BLaER1 treated with 17β-estradiol and CSF1 and Interleukin-3, amounts not matched to agents 10 nM and 100 nM (cell line): Measurements from ENCODE around the gene TRMT6.

Source experiments
- H3K27ac ChIP-seq, 11 experiments: shearing (Covaris generic); formaldehyde crosslinking; 2 replicates each; pipeline ENCODE4 v1.8.1; 2022
- H3K27me3 ChIP-seq, 11 experiments: shearing (Covaris generic); formaldehyde crosslinking; 2 replicates each; pipeline ENCODE4 v1.8.1; 2022
- H3K36me3 ChIP-seq, 11 experiments: shearing (Covaris generic); formaldehyde crosslinking; 2 replicates each; pipeline ENCODE4 v1.8.1; 2022
- H3K4me1 ChIP-seq, 10 experiments: shearing (Covaris generic); formaldehyde crosslinking; 2 replicates each; pipeline ENCODE4 v1.8.1; 2022
- H3K4me2 ChIP-seq, 11 experiments: shearing (Covaris generic); formaldehyde crosslinking; 2 replicates each; pipeline ENCODE4 v1.8.1; 2022
- H3K4me3 ChIP-seq, 10 experiments: shearing (Covaris generic); formaldehyde crosslinking; 2 replicates each; pipeline ENCODE4 v1.8.1; 2022
- H3K9ac ChIP-seq, 11 experiments: shearing (Covaris generic); formaldehyde crosslinking; 2 replicates each; pipeline ENCODE4 v1.8.1; 2022
- H3K9me3 ChIP-seq, 11 experiments: shearing (Covaris generic); formaldehyde crosslinking; replicated peaks in 1 of 11; 2 replicates each; pipeline ENCODE4 v1.8.1; 2022
- H4K20me1 ChIP-seq, 11 experiments: shearing (Covaris generic); formaldehyde crosslinking; 2 replicates each; pipeline ENCODE4 v1.8.1; 2022
- Cebpa-rat ChIP-seq, 11 experiments: shearing (Covaris generic); IDR thresholded peaks; 2 replicates each; pipeline ENCODE4 v1.8.1; 2022

TRMT6 gene

GRCh38 chr20:5936238-5936637 is 14.1 kb downstream of the TRMT6 start:
- no peak overlapping the region for H3K27ac ChIP-seq
- H3K36me3 ChIP-seq, result peaks cover 34 to 47% (median 40%) of the 10 kb centered on the region in 11 experiments
- H3K4me3 ChIP-seq, result no peak overlapping the region
- H4K20me1 ChIP-seq, result peaks cover 0 to 9% (median 0%) of the 10 kb centered on the region in 11 experiments; a peak in 5 of 22 replicates
- H3K4me1 ChIP-seq, result peaks cover 6 to 16% (median 11%) of the 10 kb centered on the region in 10 experiments; a peak in 18 of 20 replicates
- H3K9me3 ChIP-seq, result no peaks in the 10 kb centered on the region
- H3K4me2 ChIP-seq, result no peak overlapping the region
- TF ChIP-seq Cebpa-rat (IDR thresholded peaks at IDR 0.05), result no peak
- H3K9ac ChIP-seq, result no peak overlapping the region
- no peaks in the 10 kb centered on the region for H3K27me3 ChIP-seq

GRCh38 chr20:5935384-5935783 is 14.9 kb downstream of the TRMT6 start:
- Histone ChIP-seq H3K4me2 (no peak overlapping the region), H3K36me3 (peaks cover 26 to 38% (median 31%) of the 10 kb centered on the region in 11 experiments), H3K4me1 (peaks cover 6 to 16% (median 11%) of the 10 kb centered on the region in 10 experiments; a peak in 18 of 20 replicates), H3K27ac (no peak overlapping the region), H4K20me1 (peaks cover 0 to 9% (median 0%) of the 10 kb centered on the region in 11 experiments; a peak in 5 of 22 replicates), H3K4me3 (no peak overlapping the region), H3K27me3 (no peaks in the 10 kb centered on the region), H3K9me3 (no peaks in the 10 kb centered on the region), H3K9ac (no peak overlapping the region)
- no peak for TF ChIP-seq Cebpa-rat (IDR thresholded peaks at IDR 0.05)

GRCh38 chr20:5933802-5934436 is 16.4 kb downstream of the TRMT6 start:
- H3K4me3 ChIP-seq, result no peak overlapping the region

GRCh38 chr20:5932796-5933195 is 17.5 kb downstream of the TRMT6 start:
- Histone ChIP-seq H3K4me1 (peaks cover 6 to 16% (median 11%) of the 10 kb centered on the region in 10 experiments; a peak in 18 of 20 replicates), H3K27ac (no peak overlapping the region), H3K4me3 (no peak overlapping the region), H3K36me3 (peaks cover 5 to 12% (median 7%) of the 10 kb centered on the region in 11 experiments; a peak in 20 of 22 replicates), H3K9ac (no peak overlapping the region), H3K27me3 (no peaks in the 10 kb centered on the region), H3K4me2 (no peak overlapping the region), H4K20me1 (no peaks in the 10 kb centered on the region; a peak in 1 of 22 replicates), H3K9me3 (no peaks in the 10 kb centered on the region)
- no peak for TF ChIP-seq Cebpa-rat (IDR thresholded peaks at IDR 0.05)

More at GRCh38 chr20:5933802-5934436, 16.4 kb downstream of the TRMT6 start:
- H3K36me3 ChIP-seq, result peaks cover 14 to 24% (median 17%) of the 10 kb centered on the region in 11 experiments
- no peaks in the 10 kb centered on the region; a peak in 2 of 22 replicates for H4K20me1 ChIP-seq
- H3K9me3 ChIP-seq, result no peaks in the 10 kb centered on the region
- no peak overlapping the region; a peak in 1 of 22 replicates for H3K9ac ChIP-seq
- no peaks in the 10 kb centered on the region for H3K27me3 ChIP-seq
- no peak for TF ChIP-seq Cebpa-rat (IDR thresholded peaks at IDR 0.05)
- no peak overlapping the region for H3K27ac ChIP-seq
- H3K4me2 ChIP-seq, result peak overlapping the region; percentile 25 to 76 (median 55); a peak in 20 of 22 replicates
- H3K4me1 ChIP-seq, result peaks cover 6 to 16% (median 11%) of the 10 kb centered on the region in 10 experiments; a peak in 18 of 20 replicates

GRCh38 chr20:5931411-5931810 is 18.9 kb downstream of the TRMT6 start:
- TF ChIP-seq Cebpa-rat (IDR thresholded peaks at IDR 0.05), result no peak
- Histone ChIP-seq H3K4me2 (no peak overlapping the region), H3K27me3 (no peaks in the 10 kb centered on the region), H3K9me3 (no peaks in the 10 kb centered on the region), H3K4me3 (no peak overlapping the region), H3K36me3 (no peaks in the 10 kb centered on the region), H4K20me1 (no peaks in the 10 kb centered on the region; a peak in 1 of 22 replicates), H3K27ac (no peak overlapping the region), H3K4me1 (peaks cover 6 to 16% (median 11%) of the 10 kb centered on the region in 10 experiments; a peak in 18 of 20 replicates), H3K9ac (no peak overlapping the region)

GRCh38 chr20:5928836-5929715 is 21.3 kb downstream of the TRMT6 start:
- no peaks in the 10 kb centered on the region for H4K20me1 ChIP-seq
- H3K4me3 ChIP-seq, result no peak overlapping the region
- H3K27me3 ChIP-seq, result no peaks in the 10 kb centered on the region
- H3K4me1 ChIP-seq, result peaks cover 2 to 9% (median 7%) of the 10 kb centered on the region in 10 experiments; a peak in 18 of 20 replicates
- no peak overlapping the region for H3K4me2 ChIP-seq
- no peak overlapping the region for H3K9ac ChIP-seq
- no peaks in the 10 kb centered on the region for H3K9me3 ChIP-seq
- no peaks in the 10 kb centered on the region for H3K36me3 ChIP-seq
- no peak for TF ChIP-seq Cebpa-rat (IDR thresholded peaks at IDR 0.05)
- H3K27ac ChIP-seq, result no peak overlapping the region

GRCh38 chr20:5927749-5928462 is 22.4 kb downstream of the TRMT6 start:
- TF ChIP-seq Cebpa-rat (IDR thresholded peaks at IDR 0.05), result no peak
- Histone ChIP-seq H3K4me1 (peaks cover 0 to 9% (median 0%) of the 10 kb centered on the region in 10 experiments; a peak in 4 of 20 replicates), H3K9ac (no peak overlapping the region), H3K36me3 (no peaks in the 10 kb centered on the region), H3K27me3 (no peaks in the 10 kb centered on the region), H3K9me3 (no peaks in the 10 kb centered on the region), H3K4me2 (no peak overlapping the region), H3K4me3 (no peak overlapping the region), H3K27ac (no peak overlapping the region), H4K20me1 (no peaks in the 10 kb centered on the region)

GRCh38 chr20:5925551-5925950 is 24.8 kb downstream of the TRMT6 start:
- no peaks in the 10 kb centered on the region for H3K27me3 ChIP-seq
- H3K36me3 ChIP-seq, result no peaks in the 10 kb centered on the region
- H3K4me1 ChIP-seq, result peaks cover 0 to 9% (median 0%) of the 10 kb centered on the region in 10 experiments; a peak in 4 of 20 replicates
- H3K9ac ChIP-seq, result no peak overlapping the region
- no peak overlapping the region for H3K4me3 ChIP-seq
- H3K27ac ChIP-seq, result no peak overlapping the region
- no peak overlapping the region for H3K4me2 ChIP-seq
- TF ChIP-seq Cebpa-rat (IDR thresholded peaks at IDR 0.05), result no peak
- no peaks in the 10 kb centered on the region for H4K20me1 ChIP-seq
- no peaks in the 10 kb centered on the region for H3K9me3 ChIP-seq
